Measurements from ENCODE around the gene ANKRD52. TPM values are rescaled to one million over a fixed set of nuclear protein-coding genes. Genes with fewer than 3 reads are reported as not detected.

ANKRD52 gene
- total and polyA plus RNA-seq, 9 of the 15 experiments (the other 6 are each of a cell fraction or from before 2014, with no cell fraction given): 0.52 to 46.8 (median 7.9) TPM

- no TSS peak for BruUV-seq (replicated peaks)
- WGBS (ENCODE audit: insufficient coverage, low coverage, missing lambda C conversion rate): 64% methylated on average over 1 of the region's 1 CpG
- in situ Hi-C loops (cut with MboI): no loop called here
- H3K9me3 ChIP-seq (replicated peaks; ENCODE audit: control insufficient read depth, insufficient read depth, low read depth, low read length): no peaks in the 10 kb centered on the region
- ChIA-PET POLR2A (interaction anchor here (0.5 to 1.5 kb wide), 5 partner anchors 9 to 81 kb away, joined by 3 to 4 read pairs (median 3); partner anchors contain the start of genes RNF41, SMARCC2 and ZC3H10), CTCF (ENCODE audit: low intra/inter-chr PET ratio) (no interaction called here)
- H3K4me2 ChIP-seq (ENCODE audit: insufficient read depth, low read length): no peak overlapping the region
- no peaks in the 10 kb centered on the region for H4K20me1 ChIP-seq (replicated peaks; ENCODE audit: control insufficient read depth, insufficient read depth, low read length)
- H3K36me3 ChIP-seq (ENCODE audit: control insufficient read depth, insufficient read depth, low read length): no peaks in the 10 kb centered on the region
- FAIRE-seq: no peak
- H3K4me1 ChIP-seq (replicated peaks in 1 of 2; ENCODE audit: control insufficient read depth in 2 of 2, insufficient read depth in 2 of 2, low read length in 2 of 2): peaks cover 0 to 10% of the 10 kb centered on the region in 2 experiments; a peak in 3 of 5 replicates
- H3K27me3 ChIP-seq (ENCODE audit: control insufficient read depth in 2 of 2, insufficient read depth in 2 of 2, low read length in 2 of 2): no peaks in the 10 kb centered on the region
- no peaks in the 10 kb centered on the region for H3K79me2 ChIP-seq (ENCODE audit: control insufficient read depth, insufficient read depth, low read length)
- H3K9ac ChIP-seq (ENCODE audit: insufficient read depth in 1 of 2, low read depth in 2 of 2, low read length in 2 of 2): no peak overlapping the region
- ATAC-seq: no peak
- H3K9me1 ChIP-seq (ENCODE audit: control insufficient read depth, insufficient read depth, low read length): no peaks in the 10 kb centered on the region
- intact Hi-C loops (cut with micrococcal nuclease): no loop called here
- no peak for DNase-seq (ENCODE audit: extremely low read depth in 1 of 4, low spot score in 3 of 4)
- no peak overlapping the region for H3K27ac ChIP-seq (ENCODE audit: extremely low read depth, low read depth, low read length)
- H3K4me3 ChIP-seq: no peak overlapping the region
- no peak overlapping the region for H2AFZ ChIP-seq (ENCODE audit: low read depth, low read length)
- TF ChIP-seq PHF20 (IDR thresholded peaks at IDR 0.05; ENCODE audit: partially characterized antibody) (no peak), ZNF592 (IDR thresholded peaks at IDR 0.05) (no peak), ZC3H11A (IDR thresholded peaks at IDR 0.05; ENCODE audit: low read depth, low read length) (no peak), ZBTB9 (CRISPR knock-in tag; IDR thresholded peaks at IDR 0.05) (no peak), SRF (CRISPR knock-in tag; IDR thresholded peaks at IDR 0.05) (no peak), ILF3 (IDR thresholded peaks at IDR 0.05; ENCODE audit: borderline replicate concordance) (no peak), CREB3L1 (IDR thresholded peaks at IDR 0.05; ENCODE audit: borderline replicate concordance, low read depth) (no peak), ETS1 (conservative IDR thresholded peaks at IDR 0.05; ENCODE audit: control insufficient read depth, low read depth, low read length) (no peak), PBX2 (CRISPR knock-in tag; IDR thresholded peaks at IDR 0.05; ENCODE audit: low read depth) (no peak), PBX2 (tag; conservative IDR thresholded peaks at IDR 0.05; ENCODE audit: low read depth) (no peak), ZNF165 (CRISPR knock-in tag; IDR thresholded peaks at IDR 0.05; ENCODE audit: borderline replicate concordance) (no peak)
Observed at GRCh38 chr12:56198836-56199235, 59.3 kb downstream of the ANKRD52 start.

Data from K562 (cell line).